ENCODE results near the gene ZNF500. TPM values are rescaled to one million over a fixed set of nuclear protein-coding genes. Genes with fewer than 3 reads are reported as not detected.

The ZNF500 gene
- total and polyA plus RNA-seq, 2 donors (not counting 3 experiments of a cell fraction or from before 2014, with no cell fraction given), result 8.6 to 13.5 TPM

DNA sequence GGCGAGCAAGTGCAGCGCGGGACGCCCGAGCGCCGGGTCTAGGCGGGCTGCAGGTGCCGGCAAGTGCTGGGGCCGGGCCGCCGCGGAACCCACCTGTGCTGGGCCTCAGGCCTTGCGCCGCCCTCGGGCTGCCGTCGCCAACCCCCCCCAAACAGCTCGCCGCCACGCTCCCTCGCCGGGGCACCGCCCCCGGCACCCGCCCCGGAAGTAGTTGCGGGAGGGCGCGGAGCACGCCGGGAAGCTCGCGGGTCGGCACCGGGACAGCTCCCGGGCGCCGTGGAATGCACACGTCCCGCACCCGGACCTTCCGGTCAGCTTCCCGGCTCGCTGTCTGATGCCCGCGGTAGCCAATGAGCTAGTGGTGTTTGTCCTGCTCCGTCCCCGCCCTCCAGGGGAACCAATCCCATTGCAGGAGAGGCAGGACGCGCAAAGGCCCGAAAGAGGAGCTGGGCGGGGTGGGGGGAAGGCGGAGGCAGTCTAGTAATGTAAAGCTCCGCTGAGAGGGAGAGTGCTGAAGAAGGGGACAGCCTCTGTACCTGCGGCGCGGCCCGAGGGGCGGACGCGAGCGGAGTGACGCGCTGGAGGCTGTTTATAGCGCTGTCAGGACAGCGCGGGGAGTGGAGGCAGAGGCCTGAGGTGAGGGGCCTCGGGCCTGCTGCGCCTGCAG lies 32.8 kb downstream of the ZNF500 start, which contains the start of the genes ANKS3 and DNAAF8:
Gene ANKS3 (minus strand): TSS at position 209 of the 667 bp plus-strand sequence. CDS start 4,122 bp downstream, outside the sequence.
Gene DNAAF8 (plus strand): TSS at position 475 of the 667 bp plus-strand sequence. CDS start 1,978 bp downstream, outside the sequence.
- H2AFZ ChIP-seq (ENCODE audit: low read depth, low read length), result peak within 1 kb of the TSS; percentile 99
- dilution Hi-C loops (cut with MboI; ENCODE audit: extremely low pct_ligation_motif_present, low sequenced_read_pairs) (no loop called here), intact Hi-C loops (cut with micrococcal nuclease) (loop anchor here (1.0 to 2.0 kb wide), 6 partner anchors 33 to 222 kb away; partner anchors contain the start of genes NUDT16L1, ROGDI and ZNF500)
- H3K79me2 ChIP-seq (ENCODE audit: control insufficient read depth, insufficient read depth, low read length), result peaks cover 9% of the 10 kb centered on the region
- FAIRE-seq, result peak; percentile 97
- H3K27ac ChIP-seq (ENCODE audit: insufficient read depth, low read depth, low read length), result peak within 1 kb of the TSS; percentile 46
- peak within 1 kb of the TSS; percentile 78 for H3K9ac ChIP-seq (replicated peaks; ENCODE audit: extremely low read depth, insufficient read depth, low read length)
- CTCF ChIA-PET, result interaction anchor here (1.0 to 1.9 kb wide), 8 partner anchors 9 to 224 kb away, joined by 3 to 6 read pairs (median 4); partner anchors contain the start of genes MGRN1 and SEC14L5
- no peaks in the 10 kb centered on the region for H3K27me3 ChIP-seq (ENCODE audit: control insufficient read depth in 2 of 2, insufficient read depth in 2 of 2, low read length in 2 of 2)
- no peaks in the 10 kb centered on the region for H3K9me1 ChIP-seq (replicated peaks; ENCODE audit: control insufficient read depth, extremely low read depth, insufficient read depth, low read length)
- POLR2A ChIA-PET, result interaction anchor here (0.7 to 1.4 kb wide), 3 partner anchors 32 to 118 kb away, joined by 3 to 8 read pairs (median 4); no protein-coding TSS in a partner anchor
- BruUV-seq (replicated peaks), result no TSS peak
- H3K9me3 ChIP-seq (replicated peaks; ENCODE audit: control insufficient read depth, insufficient read depth, low read length), result no peaks in the 10 kb centered on the region
- H4K20me1 ChIP-seq (replicated peaks; ENCODE audit: control insufficient read depth, extremely low read depth, insufficient read depth, low read length), result no peaks in the 10 kb centered on the region
- H3K4me1 ChIP-seq (ENCODE audit: control insufficient read depth, extremely low read depth, insufficient read depth, low read length), result peaks cover 5% of the 10 kb centered on the region
- H3K4me2 ChIP-seq (ENCODE audit: insufficient read depth, low read length), result peak within 1 kb of the TSS; percentile 91
- H3K4me3 ChIP-seq (replicated peaks in 1 of 3; ENCODE audit: insufficient read depth in 1 of 3, low read depth in 1 of 3, low read length in 3 of 3), result peak within 1 kb of the TSS; percentile 62 to 100 (median 76)
- DNase-seq (ENCODE audit: low read depth, low spot score), result peak; percentile 96
- TF ChIP-seq CTCF (IDR thresholded peaks at IDR 0.05; ENCODE audit: extremely low read depth in 1 of 2, insufficient read depth in 1 of 2, low read depth in 1 of 2, low read length in 2 of 2) (no peak), FOS (IDR thresholded peaks at IDR 0.05; ENCODE audit: borderline replicate concordance, insufficient read depth, low read length) (no peak), GATA2 (IDR thresholded peaks at IDR 0.05; ENCODE audit: insufficient read depth, insufficient read length, low read depth, low read length) (no peak), JUN (IDR thresholded peaks at IDR 0.05; ENCODE audit: borderline replicate concordance, insufficient read depth, insufficient read length, low read depth) (no peak), MAX (IDR thresholded peaks at IDR 0.05; ENCODE audit: insufficient read depth, insufficient read length) (peak; percentile 71), POLR2A (IDR thresholded peaks at IDR 0.05; ENCODE audit: low read depth, low read length) (peak; percentile 45), MYC (IDR thresholded peaks at IDR 0.05; ENCODE audit: low read depth, low read length) (no peak), EZH2 (IDR thresholded peaks at IDR 0.05; ENCODE audit: borderline replicate concordance, low read depth, low read length, severe bottlenecking) (no peak), POLR2AphosphoS5 (IDR thresholded peaks at IDR 0.05; ENCODE audit: insufficient read depth, low read depth, low read length) (peak; percentile 82)
- H3K36me3 ChIP-seq (ENCODE audit: control insufficient read depth in 2 of 2, extremely low read depth in 1 of 2, insufficient read depth in 2 of 2, low read length in 2 of 2), result peaks cover 0 to 2% of the 10 kb centered on the region in 2 experiments
